ENCODE results near the gene LSM2. TPM values are rescaled to one million over a fixed set of nuclear protein-coding genes. Genes with fewer than 3 reads are reported as not detected.

The LSM2 gene
- total and polyA plus RNA-seq, 9 of the 15 experiments (the other 6 are each of a cell fraction or from before 2014, with no cell fraction given) = 154 to 407 (median 223) TPM

- TF ChIP-seq ZNF407 (IDR thresholded peaks at IDR 0.05; ENCODE audit: low read depth) = no peak
- no peak for TF ChIP-seq DIDO1 (tag; IDR thresholded peaks at IDR 0.05; ENCODE audit: low read depth)
- TF ChIP-seq MEF2D (tag; conservative IDR thresholded peaks at IDR 0.05; ENCODE audit: low read depth) = no peak
- TF ChIP-seq RREB1 (CRISPR knock-in tag; IDR thresholded peaks at IDR 0.05) = no peak
- TF ChIP-seq ZNF785 (CRISPR knock-in tag; IDR thresholded peaks at IDR 0.05) = no peak
- no peak for TF ChIP-seq ZFP1 (CRISPR knock-in tag; IDR thresholded peaks at IDR 0.05)
- TF ChIP-seq DEAF1 (CRISPR knock-in tag; IDR thresholded peaks at IDR 0.05) = no peak
Observed at GRCh38 chr6:31782126-31782855, 24.5 kb downstream of the LSM2 start (continued).
